ENCODE data around the gene ACAA2. TPM values are rescaled to one million over a fixed set of nuclear protein-coding genes. Genes with fewer than 3 reads are reported as not detected.

ACAA2 gene
- 443 TPM for total RNA-seq
- long read RNA-seq, transcript ACAA2-201 (10 exons, 3,350 nt): major isoform, 524 of 569 reads
- long read RNA-seq, partial matches to known transcripts: 14 of 569 reads
- long read RNA-seq, other reads (novel, unspliced or antisense): 26 of 569 reads

- DNase-seq (peak; percentile 92), ATAC-seq (ENCODE audit: poor library complexity) (peak; percentile 97)
- intact Hi-C loops (cut with DNase I): no loop called here
These were observed at the start of gene ACAA2 for GRCh38 chr18:49813319-49814146. Gene ACAA2, minus strand, starts transcription at chr18:49813533. Its CDS starts 49 bp downstream, at chr18:49813484.

DNA sequence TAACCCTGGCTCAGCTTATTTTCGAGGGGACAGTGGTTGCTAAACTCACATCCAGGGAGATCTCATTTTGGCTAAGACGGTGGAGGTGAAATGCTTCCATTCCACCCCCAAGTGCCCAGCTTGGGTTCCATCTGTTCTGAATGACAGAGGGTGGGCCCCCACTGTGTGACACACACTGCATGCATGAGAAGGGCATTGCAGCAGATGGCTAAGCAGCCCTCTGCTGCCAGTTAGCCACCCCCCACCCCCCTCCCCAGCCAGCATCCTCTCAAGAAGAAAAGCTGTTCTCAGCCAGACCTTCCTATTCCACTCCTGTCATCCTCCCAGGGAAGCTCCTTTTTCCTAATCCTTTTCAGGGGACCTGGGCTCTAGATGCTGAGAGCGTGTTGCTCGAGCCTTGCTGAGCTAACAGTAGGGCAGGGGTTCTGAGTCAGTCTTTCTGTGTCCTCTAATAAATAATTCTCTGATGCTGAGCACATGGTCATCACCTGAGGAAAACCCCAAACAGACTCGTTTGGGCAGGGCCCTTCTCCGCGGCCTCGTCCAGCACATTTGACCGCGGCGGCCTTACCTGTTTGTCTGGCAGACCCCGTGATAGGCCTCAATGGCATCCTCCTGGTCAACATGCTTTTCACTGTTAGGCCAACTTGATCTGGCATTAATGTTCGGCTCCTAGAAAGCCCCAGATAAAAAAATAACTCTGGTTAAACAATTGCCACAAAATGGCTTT is 49.5 kb upstream of the ACAA2 start:
- DNase-seq: no peak
- intact Hi-C loops (cut with DNase I): no loop called here
- ATAC-seq (ENCODE audit: poor library complexity): no peak

GRCh38 chr18:49861659-49862058 is 48.3 kb upstream of the ACAA2 start:
- DNase-seq (no peak), ATAC-seq (ENCODE audit: poor library complexity) (no peak)
- intact Hi-C loops (cut with DNase I): no loop called here

GRCh38 chr18:49859725-49860124 is 46.4 kb upstream of the ACAA2 start:
- intact Hi-C loops (cut with DNase I): loop anchor here (5.0 kb wide), 2 partner anchors 297 to 347 kb away; partner anchors contain the start of gene LIPG
- ATAC-seq (ENCODE audit: poor library complexity) (no peak), DNase-seq (no peak)

- DNase-seq (no peak), ATAC-seq (ENCODE audit: poor library complexity) (peak; percentile 35)
- intact Hi-C loops (cut with DNase I): loop anchor here (5.0 kb wide), 2 partner anchors 297 to 347 kb away; partner anchors contain the start of gene LIPG
These were observed 45.7 kb upstream of the ACAA2 start for GRCh38 chr18:49859021-49859359.

DNA sequence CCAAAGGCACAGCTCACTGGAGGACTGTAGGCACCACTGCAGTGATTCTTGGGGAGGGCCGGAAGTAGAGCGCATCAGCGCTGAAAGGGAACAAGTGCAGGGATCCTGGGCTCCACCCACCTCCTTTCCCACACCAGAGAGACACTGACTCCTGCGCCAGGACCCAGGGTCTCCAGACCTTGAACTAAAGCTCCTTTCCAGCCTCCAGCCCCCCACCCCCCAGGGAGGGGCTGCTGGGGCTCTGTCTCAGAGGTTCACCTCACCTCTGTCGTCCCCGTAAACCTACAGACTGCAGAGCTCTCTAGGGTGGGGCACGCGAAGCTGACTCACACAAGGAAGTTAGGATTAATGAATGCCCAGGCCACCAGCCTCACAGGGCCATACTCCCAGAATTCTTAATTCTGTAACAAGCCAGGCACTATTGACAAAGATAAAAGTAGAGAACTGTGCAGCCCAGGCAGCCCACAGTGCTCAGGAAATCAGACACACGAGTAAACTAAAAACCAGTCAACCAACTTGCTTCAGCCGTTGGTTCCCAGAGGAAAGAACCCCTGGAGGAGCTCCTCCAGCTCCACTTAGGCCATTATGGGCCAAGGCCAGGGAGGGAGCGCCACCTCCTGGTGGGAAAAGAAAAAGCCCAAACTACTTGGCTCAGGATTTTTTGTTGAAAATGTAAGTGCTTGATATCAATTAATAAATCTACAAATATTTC is 45.1 kb upstream of the ACAA2 start:
- ATAC-seq (ENCODE audit: poor library complexity) (peak; percentile 76), DNase-seq (peak; percentile 58)
- intact Hi-C loops (cut with DNase I): loop anchor here (5.0 kb wide), 2 partner anchors 296 to 346 kb away; partner anchors contain the start of gene LIPG

GRCh38 chr18:49857708-49858107 is 44.4 kb upstream of the ACAA2 start:
- no peak for DNase-seq
- ATAC-seq (ENCODE audit: poor library complexity): no peak
- intact Hi-C loops (cut with DNase I): loop anchor here (5.0 kb wide), 2 partner anchors 295 to 345 kb away; partner anchors contain the start of gene LIPG

- no peak for ATAC-seq (ENCODE audit: poor library complexity)
- no peak for DNase-seq
- intact Hi-C loops (cut with DNase I): loop anchor here (5.0 kb wide), 2 partner anchors 294 to 344 kb away; partner anchors contain the start of gene LIPG
These were observed 43.2 kb upstream of the ACAA2 start for GRCh38 chr18:49856496-49856895.

DNA sequence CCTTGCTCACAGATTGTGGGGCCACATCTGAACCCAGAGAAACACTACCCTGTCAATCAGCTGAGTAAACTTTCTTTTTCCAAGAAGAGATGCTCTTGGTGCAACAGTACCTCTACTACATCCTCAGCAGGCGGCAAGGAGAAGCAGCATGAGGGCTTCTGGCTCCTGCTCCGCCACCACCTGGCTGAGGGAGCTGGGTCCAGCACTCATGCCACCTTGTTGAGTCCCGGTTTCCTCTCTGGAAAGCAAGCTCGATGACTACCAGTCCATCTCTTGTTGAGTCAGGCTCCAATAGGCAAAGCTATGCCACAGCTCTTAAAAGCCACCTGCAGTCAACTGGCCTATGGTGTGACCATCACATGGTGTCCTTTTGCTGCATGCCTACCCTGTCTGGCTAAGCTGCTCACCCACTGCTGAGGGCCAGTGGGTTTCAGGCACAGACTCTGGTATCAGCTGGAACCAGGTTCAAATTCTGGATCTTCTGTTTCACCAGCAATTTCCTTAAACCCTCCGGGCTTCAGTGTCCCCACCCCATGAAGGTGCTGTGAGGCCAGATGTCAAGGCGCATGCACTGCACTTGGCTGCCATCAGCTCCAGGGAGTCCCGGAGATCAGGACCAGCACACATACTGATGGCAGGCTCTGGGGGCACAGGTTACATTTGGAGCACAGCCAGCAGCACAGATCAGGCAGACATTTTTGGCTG is 42.5 kb upstream of the ACAA2 start:
- intact Hi-C loops (cut with DNase I): loop anchor here (5.0 kb wide), 2 partner anchors 294 to 344 kb away; partner anchors contain the start of gene LIPG
- DNase-seq (no peak), ATAC-seq (ENCODE audit: poor library complexity) (no peak)

- ATAC-seq (ENCODE audit: poor library complexity) (no peak), DNase-seq (no peak)
- intact Hi-C loops (cut with DNase I): loop anchor here (5.0 kb wide), 2 partner anchors 292 to 342 kb away; partner anchors contain the start of gene LIPG
These were observed 41.3 kb upstream of the ACAA2 start for GRCh38 chr18:49854681-49855080.

DNA sequence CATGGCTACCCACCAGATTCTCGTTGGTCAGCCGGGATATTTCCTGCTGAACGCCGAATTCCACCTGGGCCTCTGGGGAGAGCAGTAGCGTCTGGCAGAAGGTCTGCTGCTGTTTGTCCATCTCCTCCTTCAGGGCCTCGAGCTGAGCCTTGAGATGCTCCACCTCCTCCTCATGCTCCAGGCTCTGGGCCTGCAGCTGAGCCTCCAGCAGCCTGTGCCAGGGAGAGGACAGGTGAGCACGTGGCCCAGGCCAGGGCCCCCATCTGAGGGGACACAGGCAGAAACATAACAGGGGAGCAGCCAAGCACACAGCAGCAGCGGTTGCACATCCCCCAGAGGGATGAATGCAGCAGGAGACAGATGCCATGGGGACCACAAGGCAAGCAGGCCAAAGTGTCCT is 40.1 kb upstream of the ACAA2 start:
- intact Hi-C loops (cut with DNase I): no loop called here
- ATAC-seq (ENCODE audit: poor library complexity) (no peak), DNase-seq (no peak)

DNA sequence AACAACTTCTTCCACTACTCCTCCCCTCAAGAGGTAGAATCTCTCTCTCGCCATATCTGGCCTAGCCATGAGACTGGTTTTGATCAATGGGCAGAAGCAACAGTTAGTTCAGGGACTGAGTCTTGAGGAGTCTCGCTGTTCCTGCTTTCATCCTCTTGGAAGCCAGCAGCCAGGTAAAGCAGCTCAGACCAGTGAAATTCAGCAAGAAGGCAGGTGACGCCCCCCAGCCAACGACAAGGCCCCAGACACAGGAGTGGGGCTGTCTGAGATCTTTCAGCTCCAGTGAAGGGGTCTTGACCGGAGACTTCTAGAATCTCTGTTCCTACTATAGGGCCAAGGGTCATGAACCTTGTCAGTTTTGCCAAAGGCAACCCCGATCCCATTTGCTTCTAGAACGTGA is 39.7 kb upstream of the ACAA2 start:
- no peak for DNase-seq
- ATAC-seq (ENCODE audit: poor library complexity): no peak
- intact Hi-C loops (cut with DNase I): no loop called here

DNA sequence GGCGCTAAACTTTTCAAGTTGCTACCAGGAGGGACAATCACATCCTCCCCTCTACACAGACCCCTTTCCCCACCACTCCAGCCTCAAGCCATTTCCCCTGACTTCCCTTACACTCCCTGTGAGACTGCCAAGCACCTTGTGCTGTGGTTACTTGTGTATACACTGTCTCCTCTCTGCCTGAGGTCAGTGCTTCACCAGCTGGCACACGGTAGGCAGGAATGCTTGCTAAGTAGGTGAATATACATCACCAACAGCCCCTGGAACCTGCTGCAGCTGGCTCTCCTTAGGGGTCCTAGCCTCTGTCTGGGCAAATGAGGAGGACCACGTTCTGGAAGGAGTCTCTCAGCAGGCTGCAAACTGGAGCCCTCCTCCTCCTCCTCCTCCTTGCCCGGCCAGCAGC is 38.3 kb upstream of the ACAA2 start:
- DNase-seq (no peak), ATAC-seq (ENCODE audit: poor library complexity) (no peak)
- intact Hi-C loops (cut with DNase I): no loop called here

DNA sequence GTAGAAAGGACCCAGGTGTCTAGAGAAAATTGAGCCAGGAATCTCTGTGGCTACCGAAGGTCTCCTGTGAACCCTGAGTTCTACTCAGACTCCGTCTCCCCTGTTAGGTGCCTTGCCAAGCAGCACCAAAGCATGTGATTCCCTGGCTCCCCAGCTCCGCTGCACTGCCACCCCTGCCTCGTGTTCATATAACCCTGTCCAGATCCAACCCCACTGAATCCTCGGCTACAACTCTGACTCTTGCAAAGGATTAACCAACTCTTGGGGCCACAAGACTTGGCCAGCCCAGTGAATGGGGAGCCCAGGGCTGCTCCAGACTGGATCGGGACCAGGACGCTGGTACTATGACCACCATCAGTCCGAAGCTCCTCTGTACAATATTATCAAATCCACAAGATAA is 37.3 kb upstream of the ACAA2 start:
- ATAC-seq (ENCODE audit: poor library complexity): no peak
- DNase-seq: no peak
- intact Hi-C loops (cut with DNase I): no loop called here

GRCh38 chr18:49849331-49850217 is 36.2 kb upstream of the ACAA2 start:
- ATAC-seq (ENCODE audit: poor library complexity): peak; percentile 43
- DNase-seq: no peak
- intact Hi-C loops (cut with DNase I): no loop called here

DNA sequence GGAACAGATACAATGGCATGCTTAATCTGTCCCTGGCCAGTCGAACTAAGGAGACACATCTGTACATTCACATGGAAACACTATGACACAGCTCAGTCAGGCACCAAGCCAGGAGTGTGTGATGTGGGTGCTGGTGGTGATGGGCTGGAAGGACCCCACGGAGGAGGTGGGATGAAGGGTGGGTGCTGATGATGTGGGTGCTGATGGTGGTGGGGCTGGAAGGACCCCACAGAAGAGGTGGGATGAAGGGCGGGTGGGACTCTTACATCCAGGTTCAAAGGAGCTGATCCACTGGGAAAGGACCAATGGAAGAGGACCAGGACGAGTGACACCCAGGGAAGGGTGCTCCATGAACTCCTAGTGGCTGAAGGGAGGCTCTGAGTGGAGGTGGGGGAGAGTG is 34.8 kb upstream of the ACAA2 start:
- ATAC-seq (ENCODE audit: poor library complexity) (no peak), DNase-seq (no peak)
- intact Hi-C loops (cut with DNase I): no loop called here

DNA sequence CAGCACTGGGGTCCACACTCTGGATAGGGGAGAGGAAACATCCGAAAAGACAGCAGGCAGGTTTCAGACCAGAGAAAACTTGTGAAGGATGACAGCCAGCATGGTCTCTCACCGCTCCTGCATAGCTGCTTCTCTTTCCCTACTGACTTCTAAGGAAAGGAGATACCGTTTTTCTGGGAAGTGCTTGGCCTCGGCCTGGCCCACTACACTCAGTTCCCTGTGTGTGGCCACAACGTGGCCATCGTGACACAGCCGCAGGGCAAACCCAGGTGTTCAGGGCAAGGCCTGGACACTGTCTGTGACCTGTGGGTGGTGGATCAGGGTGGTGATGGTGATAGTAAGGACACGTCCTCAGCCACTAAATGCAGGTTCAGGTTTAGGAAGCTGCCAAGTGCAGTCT is 34.2 kb upstream of the ACAA2 start:
- intact Hi-C loops (cut with DNase I): no loop called here
- ATAC-seq (ENCODE audit: poor library complexity) (no peak), DNase-seq (no peak)
